Smooth muscle cell (in vitro differentiated cells): Measurements from ENCODE around the gene TNPO3. TPM values are rescaled to one million over a fixed set of nuclear protein-coding genes. Genes with fewer than 3 reads are reported as not detected.

ENCODE experiments used
- DNase-seq: peaks from one replicate; lab custom pipeline; 2025; ENCODE audit not compliant: unreplicated experiment; lab: John Stamatoyannopoulos, UW
- H2AFZ ChIP-seq: fragments of 200-600 bp; sonication (generic); 2 replicates; pipeline ENCODE4 v1.6.0; 2016; ENCODE audit warnings: antibody characterized with exemption, low read depth, mild to moderate bottlenecking
- H3F3A ChIP-seq: fragments of 200-600 bp; sonication (generic); 2 replicates; pipeline ENCODE4 v1.6.0; 2017; ENCODE audit warnings: antibody characterized with exemption, low read depth
- H3K27ac ChIP-seq: fragments of 200-600 bp; sonication (generic); 2 replicates; pipeline ENCODE4 v1.5.1; 2016; ENCODE audit warnings: low read depth, mild to moderate bottlenecking
- H3K27me3 ChIP-seq: fragments of 200-600 bp; sonication (generic); 2 replicates; pipeline ENCODE4 v1.6.1; 2016; ENCODE audit warnings: low read depth, mild to moderate bottlenecking
- H3K36me3 ChIP-seq: fragments of 200-600 bp; sonication (generic); 2 replicates; pipeline ENCODE4 v1.5.1; 2016; ENCODE audit warnings: low read depth
- H3K4me1 ChIP-seq: fragments of 200-600 bp; sonication (generic); 2 replicates; pipeline ENCODE4 v1.5.1; 2016; ENCODE audit warnings: low read depth
- H3K4me2 ChIP-seq: fragments of 200-600 bp; sonication (generic); 2 replicates; pipeline ENCODE4 v1.6.0; 2016; ENCODE audit warnings: mild to moderate bottlenecking
- H3K4me3 ChIP-seq: fragments of 200-600 bp; sonication (generic); 2 replicates; pipeline ENCODE4 v1.5.1; 2016; ENCODE audit warnings: mild to moderate bottlenecking
- H3K79me2 ChIP-seq: fragments of 200-600 bp; sonication (generic); 2 replicates; pipeline ENCODE4 v1.6.0; 2016; ENCODE audit warnings: low read depth, mild to moderate bottlenecking
- H3K9ac ChIP-seq: fragments of 200-600 bp; sonication (generic); 2 replicates; pipeline ENCODE4 v1.6.0; 2016; ENCODE audit warnings: low read depth
- H3K9me3 ChIP-seq: fragments of 200-600 bp; sonication (generic); replicated peaks from 2 replicates; pipeline ENCODE4 v1.5.1; 2016; ENCODE audit warnings: low read depth
- H4K20me1 ChIP-seq: fragments of 200-600 bp; sonication (generic); 2 replicates; pipeline ENCODE4 v1.6.0; 2016; ENCODE audit warnings: low read depth
- CTCF ChIP-seq: fragments of 200-600 bp; sonication (generic); IDR thresholded peaks from 2 replicates; pipeline ENCODE4 v1.5.1; 2017; ENCODE audit warnings: borderline replicate concordance, mild to moderate bottlenecking, antibody characterized with exemption; ENCODE audit not compliant: insufficient read depth, poor library complexity, severe bottlenecking
- WGBS: methylation state at CpG from one replicate; pipeline ENCODE4 v1.1.7; 2016; ENCODE audit warnings: low lambda C conversion rate; 5-methylcytosine and 5-hydroxymethylcytosine counted together
- polyA plus RNA-seq: library from polyadenylated mRNA; unstranded; fragments of >200 nt; fragmentation: Nextera tagmentation; extraction: Ambion mirVana; gene quantifications from 2 replicates; pipeline ENCODE4 v1.2.1, GENCODE V29; 2016
- total RNA-seq: library from RNA; depleted of rRNA; stranded (reverse); fragments of >200 nt; gene quantifications from 2 replicates; pipeline ENCODE4 v1.2.3, GENCODE V29; 2014

Gene TNPO3
- total and polyA plus RNA-seq, 2 experiments from 2014 or later, result 28.4 to 41.3 TPM

- no peaks in the 10 kb centered on the region for H3K79me2 ChIP-seq
- TF ChIP-seq CTCF, result no peak
- H3K4me3 ChIP-seq, result no peak overlapping the region
- H3K36me3 ChIP-seq, result no peaks in the 10 kb centered on the region
- DNase-seq, result no peak
- no peaks in the 10 kb centered on the region for H3K9me3 ChIP-seq
- no peak overlapping the region for H2AFZ ChIP-seq
- H3F3A ChIP-seq, result no peaks in the 10 kb centered on the region
- H3K27ac ChIP-seq, result no peak overlapping the region
- no peaks in the 10 kb centered on the region for H4K20me1 ChIP-seq
- no peak overlapping the region for H3K4me2 ChIP-seq
- peaks cover 16% of the 10 kb centered on the region for H3K27me3 ChIP-seq
- 80% methylated on average over 8 of the region's 8 CpGs for WGBS
- H3K4me1 ChIP-seq, result peaks cover 4% of the 10 kb centered on the region
- no peak overlapping the region for H3K9ac ChIP-seq
Observed at GRCh38 chr7:128924707-128925588, 130.0 kb downstream of the TNPO3 start.

- H3K27me3 ChIP-seq, result peaks cover 32% of the 10 kb centered on the region
- no peak overlapping the region for H3K4me2 ChIP-seq
Observed at GRCh38 chr7:128923411-128923800, 131.5 kb downstream of the TNPO3 start.

GRCh38 chr7:128922496-128923410 is 132.2 kb downstream of the TNPO3 start:
- Histone ChIP-seq H3K36me3 (no peaks in the 10 kb centered on the region), H4K20me1 (no peaks in the 10 kb centered on the region), H3K27me3 (peaks cover 35% of the 10 kb centered on the region), H2AFZ (no peak overlapping the region), H3K79me2 (no peaks in the 10 kb centered on the region), H3K4me1 (peaks cover 4% of the 10 kb centered on the region), H3K27ac (no peak overlapping the region), H3F3A (no peaks in the 10 kb centered on the region), H3K4me2 (no peak overlapping the region), H3K4me3 (no peak overlapping the region), H3K9me3 (no peaks in the 10 kb centered on the region), H3K9ac (no peak overlapping the region)
- TF ChIP-seq CTCF, result no peak
- WGBS, result 83% methylated on average over 14 of the region's 16 CpGs
- DNase-seq, result no peak

More at GRCh38 chr7:128923411-128923800, 131.5 kb downstream of the TNPO3 start:
- Histone ChIP-seq H3K9me3 (no peaks in the 10 kb centered on the region), H4K20me1 (no peaks in the 10 kb centered on the region), H3F3A (no peaks in the 10 kb centered on the region), H3K4me3 (no peak overlapping the region), H3K36me3 (no peaks in the 10 kb centered on the region), H3K9ac (no peak overlapping the region), H3K79me2 (no peaks in the 10 kb centered on the region), H2AFZ (no peak overlapping the region), H3K27ac (no peak overlapping the region), H3K4me1 (peaks cover 4% of the 10 kb centered on the region)
- no peak for DNase-seq
- TF ChIP-seq CTCF, result no peak
- 88% methylated on average over 5 of the region's 5 CpGs for WGBS
